Liver (tissue), 9 donors: ENCODE results near the gene VEGFD. TPM values are rescaled to one million over a fixed set of nuclear protein-coding genes. Genes with fewer than 3 reads are reported as not detected.

ENCODE experiments used
- DNase-seq: peaks from one replicate; pipeline ENCODE4 v3.0.0-alpha.2; 2017; ENCODE audit warnings: low spot score
- H3K27ac ChIP-seq, 2 donors: one replicate each; pipeline ENCODE4 v1.7.0; 2013; ENCODE audit warnings: inconsistent platforms in 2 of 2, low read length in 2 of 2, control low read depth in 1 of 2, low read depth in 1 of 2, mild to moderate bottlenecking in 1 of 2
- H3K27me3 ChIP-seq, 4 donors: one replicate each; pipeline versions ENCODE4 v1.6.1 to v1.7.0; 2013; ENCODE audit warnings: low read length in 3 of 4, inconsistent platforms in 1 of 4, mild to moderate bottlenecking in 1 of 4, moderate library complexity in 1 of 4; ENCODE audit not compliant: control insufficient read depth in 4 of 4, insufficient read depth in 4 of 4
- H3K36me3 ChIP-seq, 4 donors: one replicate each; pipeline versions ENCODE4 v1.6.1 to v1.7.0; 2013; ENCODE audit warnings: low read length in 3 of 4, mild to moderate bottlenecking in 3 of 4, low read depth in 1 of 4, moderate library complexity in 1 of 4; ENCODE audit not compliant: control insufficient read depth in 4 of 4, insufficient read depth in 3 of 4
- H3K4me1 ChIP-seq, 4 donors: one replicate each; pipeline versions ENCODE4 v1.6.1 to v1.7.0; 2013; ENCODE audit warnings: low read length in 3 of 4, mild to moderate bottlenecking in 3 of 4, moderate library complexity in 1 of 4; ENCODE audit not compliant: control insufficient read depth in 4 of 4, insufficient read depth in 4 of 4
- H3K4me3 ChIP-seq, 3 donors: one replicate each; pipeline versions ENCODE4 v1.6.1 to v1.7.0; 2013; ENCODE audit warnings: low read length in 3 of 3, control low read depth in 1 of 3, low read depth in 1 of 3, mild to moderate bottlenecking in 1 of 3
- H3K9ac ChIP-seq, 2 donors: one replicate each; pipeline ENCODE4 v1.7.0; 2013; ENCODE audit warnings: low read length in 2 of 2, mild to moderate bottlenecking in 2 of 2, moderate library complexity in 2 of 2, control low read depth in 1 of 2, low read depth in 1 of 2
- H3K9me3 ChIP-seq, 4 donors: one replicate each; pipeline versions ENCODE4 v1.6.1 to v1.7.0; 2013; ENCODE audit warnings: low read length in 3 of 4; ENCODE audit not compliant: control insufficient read depth in 4 of 4
- CTCF ChIP-seq: fragments of 150-350 bp; IDR thresholded peaks from 2 replicates; pipeline ENCODE4 v1.5.1; 2017; ENCODE audit warnings: improper control_type of control experiment, low read depth, low read length; ENCODE audit not compliant: missing input control
- FOXA2 ChIP-seq: IDR thresholded peaks from 2 replicates; pipeline ENCODE4 v1.6.1; 2016; ENCODE audit warnings: antibody characterized with exemption
- GABPA ChIP-seq, 2 donors: IDR thresholded peaks in 1 of 2; conservative IDR thresholded peaks in 1 of 2; 2 replicates each; pipeline ENCODE4 v1.6.1; 2016; ENCODE audit warnings: antibody characterized with exemption in 2 of 2, mild to moderate bottlenecking in 1 of 2, moderate library complexity in 1 of 2
- HNF4G ChIP-seq: IDR thresholded peaks from 2 replicates; pipeline ENCODE4 v1.6.1; 2016; ENCODE audit warnings: antibody characterized with exemption
- NR2F2 ChIP-seq: IDR thresholded peaks from 2 replicates; pipeline ENCODE4 v1.6.1; 2016; ENCODE audit warnings: antibody characterized with exemption
- RAD21 ChIP-seq, 2 donors: IDR thresholded peaks; 2 replicates each; pipeline ENCODE4 v1.6.1; 2016; ENCODE audit warnings: antibody characterized with exemption in 2 of 2, mild to moderate bottlenecking in 2 of 2
- YY1 ChIP-seq: IDR thresholded peaks from 2 replicates; pipeline ENCODE4 v1.6.1; 2016; ENCODE audit warnings: antibody characterized with exemption, mild to moderate bottlenecking
- WGBS: extraction: QIAGEN DNeasy Blood & Tissue Kit; methylation state at CpG from one replicate; pipeline ENCODE4 v1.1.7; 2013; 5-methylcytosine and 5-hydroxymethylcytosine counted together
- polyA plus RNA-seq, 2 donors: library from polyadenylated mRNA; stranded (reverse) in 1 of 2; unstranded in 1 of 2; fragments of 200-250 nt in 1 of 2; fragments of >200 nt in 1 of 2; fragmentation: Nextera tagmentation in 1 of 2; extraction: Ambion mirVana in 1 of 2; gene quantifications; one replicate each; pipeline versions ENCODE4 v1.2.1 to v1.2.3, GENCODE V29; 2013 to 2015
- total RNA-seq, 2 donors: library from RNA; depleted of rRNA; stranded (reverse); fragments of >200 nt; gene quantifications; one replicate each; pipeline ENCODE4 v1.2.3, GENCODE V29; 2014
- TF ChIP-seq, protein P1 (sequence below): IDR thresholded peaks from 2 replicates; pipeline ENCODE4 v1.6.1; 2016; ENCODE audit warnings: antibody characterized with exemption
- TF ChIP-seq, protein P2 (sequence below): IDR thresholded peaks from 2 replicates; pipeline ENCODE4 v1.6.1; 2016; ENCODE audit warnings: antibody characterized with exemption
- TF ChIP-seq, protein P3 (sequence below): IDR thresholded peaks from 2 replicates; pipeline ENCODE4 v1.6.1; 2016; ENCODE audit warnings: antibody characterized with exemption, mild to moderate bottlenecking
- TF ChIP-seq, protein P4 (sequence below): IDR thresholded peaks from 2 replicates; pipeline ENCODE4 v1.6.1; 2016; ENCODE audit warnings: antibody characterized with exemption
- donor health status: healthy.
- donor health status: healthy.
- donor health status: healthy.
- donor health status: healthy.
- donor health status: healthy.

Gene VEGFD
- total and polyA plus RNA-seq, 4 donors, result 0.05 to 4.5 (median 0.64) TPM

DNA sequence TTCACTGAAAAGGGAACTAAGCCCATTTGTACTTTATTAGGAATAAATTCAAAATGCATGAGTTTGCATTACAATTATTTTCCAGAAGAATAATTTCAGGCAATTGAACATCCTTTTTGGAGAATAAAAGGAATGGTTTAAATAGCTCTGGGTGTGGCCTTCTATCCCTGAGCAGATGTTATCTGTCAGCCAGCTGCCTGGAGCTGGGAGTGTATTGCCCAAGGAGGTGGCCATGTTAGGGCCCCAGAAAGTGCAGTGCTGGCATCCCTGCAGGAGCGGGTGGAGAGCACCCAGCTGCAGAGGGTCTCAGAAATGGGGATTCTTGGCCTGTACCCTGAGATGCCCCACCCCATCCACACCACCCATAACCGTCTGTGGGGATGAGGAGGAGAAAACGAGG lies 21.6 kb upstream of the VEGFD start:
- Histone ChIP-seq H3K4me1 (peaks cover 0 to 2% (median 0%) of the 10 kb centered on the region in 4 donors), H3K27me3 (no peaks in the 10 kb centered on the region), H3K27ac (no peak overlapping the region), H3K36me3 (no peaks in the 10 kb centered on the region), H3K9me3 (no peaks in the 10 kb centered on the region), H3K4me3 (no peak overlapping the region), H3K9ac (no peak overlapping the region)
- TF ChIP-seq GABPA (IDR thresholded peaks at IDR 0.05 in 1 of 2, conservative IDR thresholded peaks at IDR 0.05 in 1 of 2) (no peak), YY1 (no peak), CTCF (no peak), RAD21 (IDR thresholded peaks at IDR 0.05) (no peak), HNF4G (no peak), NR2F2 (no peak)
- TF ChIP-seq, protein P1, sequence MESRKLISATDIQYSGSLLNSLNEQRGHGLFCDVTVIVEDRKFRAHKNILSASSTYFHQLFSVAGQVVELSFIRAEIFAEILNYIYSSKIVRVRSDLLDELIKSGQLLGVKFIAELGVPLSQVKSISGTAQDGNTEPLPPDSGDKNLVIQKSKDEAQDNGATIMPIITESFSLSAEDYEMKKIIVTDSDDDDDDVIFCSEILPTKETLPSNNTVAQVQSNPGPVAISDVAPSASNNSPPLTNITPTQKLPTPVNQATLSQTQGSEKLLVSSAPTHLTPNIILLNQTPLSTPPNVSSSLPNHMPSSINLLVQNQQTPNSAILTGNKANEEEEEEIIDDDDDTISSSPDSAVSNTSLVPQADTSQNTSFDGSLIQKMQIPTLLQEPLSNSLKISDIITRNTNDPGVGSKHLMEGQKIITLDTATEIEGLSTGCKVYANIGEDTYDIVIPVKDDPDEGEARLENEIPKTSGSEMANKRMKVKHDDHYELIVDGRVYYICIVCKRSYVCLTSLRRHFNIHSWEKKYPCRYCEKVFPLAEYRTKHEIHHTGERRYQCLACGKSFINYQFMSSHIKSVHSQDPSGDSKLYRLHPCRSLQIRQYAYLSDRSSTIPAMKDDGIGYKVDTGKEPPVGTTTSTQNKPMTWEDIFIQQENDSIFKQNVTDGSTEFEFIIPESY, result no peak
- no peak for DNase-seq
- 93% methylated on average over 3 of the region's 3 CpGs for WGBS

DNA sequence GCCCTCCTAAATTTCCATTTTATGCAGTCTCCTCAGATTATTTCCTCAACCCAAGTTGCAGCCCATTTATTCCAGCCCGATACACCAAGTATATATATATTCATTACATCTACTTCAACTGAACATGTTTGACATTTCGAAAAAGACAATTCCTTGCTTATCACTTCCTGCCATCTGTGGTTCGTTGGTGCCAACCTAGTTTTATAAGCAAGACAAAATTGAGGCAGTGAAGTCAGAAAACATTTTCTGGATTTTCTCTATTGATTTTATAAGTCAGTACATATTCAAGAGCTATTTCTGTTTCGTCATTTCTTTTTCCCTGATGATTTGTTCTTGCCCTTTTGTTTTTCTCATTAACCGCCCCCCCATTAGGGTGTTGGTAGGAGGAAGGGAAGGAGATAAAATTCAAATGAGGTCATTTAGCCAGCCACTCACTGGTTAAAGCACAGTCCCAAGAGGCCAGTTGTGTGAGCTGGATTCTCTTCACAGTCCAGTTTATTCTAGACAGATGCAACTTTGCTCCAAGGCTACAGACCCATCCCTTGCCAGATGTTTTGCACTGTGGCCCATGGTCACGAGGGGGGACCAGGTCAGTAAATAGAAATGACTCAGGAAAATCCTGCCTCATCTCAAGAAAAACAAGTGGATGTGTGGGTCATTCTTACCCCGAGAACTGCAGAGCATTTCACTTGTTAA lies 20.3 kb upstream of the VEGFD start:
- Histone ChIP-seq H3K27ac (no peak overlapping the region), H3K9me3 (peaks cover 0 to 4% (median 0%) of the 10 kb centered on the region in 4 donors), H3K27me3 (no peaks in the 10 kb centered on the region), H3K4me1 (peaks cover 0 to 2% (median 0%) of the 10 kb centered on the region in 4 donors), H3K9ac (no peak overlapping the region), H3K4me3 (no peak overlapping the region), H3K36me3 (no peaks in the 10 kb centered on the region)
- WGBS, result 73% methylated on average over 7 of the region's 7 CpGs
- no peak for TF ChIP-seq RAD21 (IDR thresholded peaks at IDR 0.05)
- TF ChIP-seq FOXA2, result no peak
- TF ChIP-seq, protein P2, sequence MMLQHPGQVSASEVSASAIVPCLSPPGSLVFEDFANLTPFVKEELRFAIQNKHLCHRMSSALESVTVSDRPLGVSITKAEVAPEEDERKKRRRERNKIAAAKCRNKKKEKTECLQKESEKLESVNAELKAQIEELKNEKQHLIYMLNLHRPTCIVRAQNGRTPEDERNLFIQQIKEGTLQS, result no peak
- TF ChIP-seq, protein P3, sequence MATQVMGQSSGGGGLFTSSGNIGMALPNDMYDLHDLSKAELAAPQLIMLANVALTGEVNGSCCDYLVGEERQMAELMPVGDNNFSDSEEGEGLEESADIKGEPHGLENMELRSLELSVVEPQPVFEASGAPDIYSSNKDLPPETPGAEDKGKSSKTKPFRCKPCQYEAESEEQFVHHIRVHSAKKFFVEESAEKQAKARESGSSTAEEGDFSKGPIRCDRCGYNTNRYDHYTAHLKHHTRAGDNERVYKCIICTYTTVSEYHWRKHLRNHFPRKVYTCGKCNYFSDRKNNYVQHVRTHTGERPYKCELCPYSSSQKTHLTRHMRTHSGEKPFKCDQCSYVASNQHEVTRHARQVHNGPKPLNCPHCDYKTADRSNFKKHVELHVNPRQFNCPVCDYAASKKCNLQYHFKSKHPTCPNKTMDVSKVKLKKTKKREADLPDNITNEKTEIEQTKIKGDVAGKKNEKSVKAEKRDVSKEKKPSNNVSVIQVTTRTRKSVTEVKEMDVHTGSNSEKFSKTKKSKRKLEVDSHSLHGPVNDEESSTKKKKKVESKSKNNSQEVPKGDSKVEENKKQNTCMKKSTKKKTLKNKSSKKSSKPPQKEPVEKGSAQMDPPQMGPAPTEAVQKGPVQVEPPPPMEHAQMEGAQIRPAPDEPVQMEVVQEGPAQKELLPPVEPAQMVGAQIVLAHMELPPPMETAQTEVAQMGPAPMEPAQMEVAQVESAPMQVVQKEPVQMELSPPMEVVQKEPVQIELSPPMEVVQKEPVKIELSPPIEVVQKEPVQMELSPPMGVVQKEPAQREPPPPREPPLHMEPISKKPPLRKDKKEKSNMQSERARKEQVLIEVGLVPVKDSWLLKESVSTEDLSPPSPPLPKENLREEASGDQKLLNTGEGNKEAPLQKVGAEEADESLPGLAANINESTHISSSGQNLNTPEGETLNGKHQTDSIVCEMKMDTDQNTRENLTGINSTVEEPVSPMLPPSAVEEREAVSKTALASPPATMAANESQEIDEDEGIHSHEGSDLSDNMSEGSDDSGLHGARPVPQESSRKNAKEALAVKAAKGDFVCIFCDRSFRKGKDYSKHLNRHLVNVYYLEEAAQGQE, result no peak
- TF ChIP-seq, protein P1, result no peak
- TF ChIP-seq, protein P4, sequence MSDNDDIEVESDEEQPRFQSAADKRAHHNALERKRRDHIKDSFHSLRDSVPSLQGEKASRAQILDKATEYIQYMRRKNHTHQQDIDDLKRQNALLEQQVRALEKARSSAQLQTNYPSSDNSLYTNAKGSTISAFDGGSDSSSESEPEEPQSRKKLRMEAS, result no peak
- TF ChIP-seq HNF4G, result no peak
- DNase-seq, result no peak
